Lower lobe of right lung (tissue), 2 donors: ENCODE data around the gene CELF2. TPM values are rescaled to one million over a fixed set of nuclear protein-coding genes. Genes with fewer than 3 reads are reported as not detected.

Experiments used
- ATAC-seq, 2 donors: fragments of 200-7000 bp; cut with Tn5 transposase; one replicate each; pipeline ENCODE4 v1.9.1; 2020 to 2022; ENCODE audit warnings: mild to moderate bottlenecking in 2 of 2, moderate library complexity in 2 of 2
- DNase-seq: peaks from one replicate; pipeline ENCODE4 v3.0.0-alpha.2; 2020
- H3K27ac ChIP-seq: fragments of 200-600 bp; one replicate; pipeline ENCODE4 v1.8.0; 2022
- H3K27me3 ChIP-seq: fragments of 200-600 bp; one replicate; pipeline ENCODE4 v1.8.0; 2022; ENCODE audit warnings: low read depth
- H3K36me3 ChIP-seq: fragments of 200-600 bp; one replicate; pipeline ENCODE4 v1.8.0; 2022; ENCODE audit warnings: mild to moderate bottlenecking
- H3K4me1 ChIP-seq: fragments of 200-600 bp; one replicate; pipeline ENCODE4 v1.8.0; 2022
- H3K4me3 ChIP-seq: fragments of 200-600 bp; one replicate; pipeline ENCODE4 v1.8.0; 2022; ENCODE audit warnings: mild to moderate bottlenecking
- H3K9me3 ChIP-seq: fragments of 200-600 bp; one replicate; pipeline ENCODE4 v1.8.0; 2022
- intact Hi-C: fragments of 100-400 bp; cut with DNase I; formaldehyde crosslinking; loops from one replicate; pipeline ENCODE4 v1.11.0; 2022
- total RNA-seq: library from RNA; stranded (reverse); fragmentation: NEBNext Ultra II Directional; extraction: Animal tissue kit (Norgen Biotek cat#: 25700); gene quantifications from one replicate; pipeline ENCODE4 v1.2.1, GENCODE V29; 2021
- TF ChIP-seq, protein P1 (sequence below): fragments of 200-600 bp; IDR thresholded peaks from one replicate; pipeline ENCODE4 v1.8.0; 2022; ENCODE audit warnings: antibody characterized with exemption, mild to moderate bottlenecking
- donor health status: DM: no; HTN: yes; CAD: no; lungs with severe emphysema.

The CELF2 gene
- total RNA-seq, 1 donor from 2014 or later, result 106 TPM

DNA sequence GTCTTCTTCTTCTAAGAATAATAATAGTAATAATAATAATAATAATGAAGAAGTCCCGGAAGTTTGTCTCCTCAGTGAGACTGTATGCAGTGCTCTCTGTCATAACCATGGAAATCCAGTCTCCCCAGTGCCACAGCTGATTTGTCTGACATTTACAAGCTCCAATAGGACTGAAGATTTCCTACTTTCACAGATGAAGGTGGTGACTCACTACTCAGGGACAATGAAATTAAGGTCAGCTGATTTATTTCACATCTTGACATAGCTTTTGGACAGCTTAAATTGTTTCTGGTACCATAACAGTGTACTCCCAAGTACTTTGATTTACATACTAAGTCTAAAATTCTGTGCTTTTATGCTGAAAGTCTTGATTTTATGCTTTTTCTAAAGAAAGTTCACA, 6.9 kb downstream of the CELF2 start:
- intact Hi-C loops, result no loop called here
- Histone ChIP-seq H3K4me3 (no peak overlapping the region), H3K27ac (no peak overlapping the region), H3K9me3 (no peaks in the 10 kb centered on the region), H3K4me1 (peaks cover 5% of the 10 kb centered on the region), H3K36me3 (no peaks in the 10 kb centered on the region), H3K27me3 (no peaks in the 10 kb centered on the region)
- TF ChIP-seq, protein P1, sequence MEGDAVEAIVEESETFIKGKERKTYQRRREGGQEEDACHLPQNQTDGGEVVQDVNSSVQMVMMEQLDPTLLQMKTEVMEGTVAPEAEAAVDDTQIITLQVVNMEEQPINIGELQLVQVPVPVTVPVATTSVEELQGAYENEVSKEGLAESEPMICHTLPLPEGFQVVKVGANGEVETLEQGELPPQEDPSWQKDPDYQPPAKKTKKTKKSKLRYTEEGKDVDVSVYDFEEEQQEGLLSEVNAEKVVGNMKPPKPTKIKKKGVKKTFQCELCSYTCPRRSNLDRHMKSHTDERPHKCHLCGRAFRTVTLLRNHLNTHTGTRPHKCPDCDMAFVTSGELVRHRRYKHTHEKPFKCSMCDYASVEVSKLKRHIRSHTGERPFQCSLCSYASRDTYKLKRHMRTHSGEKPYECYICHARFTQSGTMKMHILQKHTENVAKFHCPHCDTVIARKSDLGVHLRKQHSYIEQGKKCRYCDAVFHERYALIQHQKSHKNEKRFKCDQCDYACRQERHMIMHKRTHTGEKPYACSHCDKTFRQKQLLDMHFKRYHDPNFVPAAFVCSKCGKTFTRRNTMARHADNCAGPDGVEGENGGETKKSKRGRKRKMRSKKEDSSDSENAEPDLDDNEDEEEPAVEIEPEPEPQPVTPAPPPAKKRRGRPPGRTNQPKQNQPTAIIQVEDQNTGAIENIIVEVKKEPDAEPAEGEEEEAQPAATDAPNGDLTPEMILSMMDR, result no peak
- DNase-seq, result no peak
- peak; percentile 13 to 68 for ATAC-seq

DNA sequence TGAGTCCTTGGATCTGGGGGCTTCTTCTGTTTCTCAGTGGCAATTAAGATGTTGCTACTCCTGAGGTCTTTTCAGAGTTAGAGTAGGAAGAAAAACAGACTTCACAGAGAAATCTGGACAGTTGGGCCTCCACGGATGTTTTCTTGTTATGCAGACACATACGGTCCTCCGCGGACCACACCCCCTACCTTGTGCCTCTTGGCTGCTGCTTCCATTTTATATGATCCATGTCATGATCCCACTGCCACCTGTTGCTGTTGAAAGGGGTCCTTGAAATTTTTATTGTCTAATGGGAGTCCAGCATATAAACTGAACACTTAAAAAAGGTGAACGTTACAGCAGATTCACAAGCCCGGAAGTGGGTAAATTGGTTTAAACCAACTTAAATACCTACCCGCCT, 8.3 kb downstream of the CELF2 start:
- Histone ChIP-seq H3K27ac (no peak overlapping the region), H3K27me3 (no peaks in the 10 kb centered on the region), H3K36me3 (no peaks in the 10 kb centered on the region), H3K9me3 (no peaks in the 10 kb centered on the region), H3K4me1 (peaks cover 5% of the 10 kb centered on the region), H3K4me3 (no peak overlapping the region)
- intact Hi-C loops, result no loop called here
- no peak for ATAC-seq
- TF ChIP-seq, protein P1, result no peak
- DNase-seq, result no peak

- no peak for ATAC-seq
- intact Hi-C loops, result no loop called here
- Histone ChIP-seq H3K36me3 (no peaks in the 10 kb centered on the region), H3K27ac (no peak overlapping the region), H3K27me3 (no peaks in the 10 kb centered on the region), H3K4me3 (no peak overlapping the region), H3K4me1 (no peaks in the 10 kb centered on the region), H3K9me3 (no peaks in the 10 kb centered on the region)
- TF ChIP-seq, protein P1, result no peak
- DNase-seq, result no peak
These were observed 9.1 kb downstream of the CELF2 start for GRCh38 chr10:11026773-11027172.

DNA sequence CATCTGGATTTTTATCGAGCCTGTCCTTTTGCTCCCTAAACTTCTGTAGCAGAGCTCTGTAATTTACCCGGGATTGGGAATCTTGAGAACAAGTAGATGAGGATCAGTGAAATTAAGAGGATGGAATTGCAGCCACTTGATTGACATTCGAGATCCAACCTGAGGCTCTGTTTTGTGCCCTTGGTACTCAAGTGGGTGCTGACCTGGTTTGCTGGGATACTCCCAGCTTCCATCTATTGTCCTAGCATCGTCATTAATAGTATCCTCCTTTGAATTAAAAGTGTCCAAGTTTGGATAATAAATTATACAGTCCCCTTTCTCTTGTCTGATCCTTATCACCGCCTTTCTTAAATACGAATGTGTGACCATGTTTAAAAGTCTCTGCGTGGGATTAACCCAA, 17.1 kb downstream of the CELF2 start:
- ATAC-seq (no peak), DNase-seq (no peak)
- TF ChIP-seq, protein P1, result no peak
- intact Hi-C loops, result no loop called here
- Histone ChIP-seq H3K36me3 (no peaks in the 10 kb centered on the region), H3K4me3 (no peak overlapping the region), H3K4me1 (peaks cover 28% of the 10 kb centered on the region), H3K9me3 (no peaks in the 10 kb centered on the region), H3K27ac (no peak overlapping the region), H3K27me3 (no peaks in the 10 kb centered on the region)

GRCh38 chr10:11035301-11035991, 17.8 kb downstream of the CELF2 start:
- intact Hi-C loops, result no loop called here
- H3K9me3 ChIP-seq, result no peaks in the 10 kb centered on the region
- DNase-seq, result no peak
- peak; percentile 54 to 70 for ATAC-seq
- H3K4me3 ChIP-seq, result no peak overlapping the region
- no peaks in the 10 kb centered on the region for H3K27me3 ChIP-seq
- H3K4me1 ChIP-seq, result peaks cover 28% of the 10 kb centered on the region
- H3K36me3 ChIP-seq, result no peaks in the 10 kb centered on the region
- no peak overlapping the region for H3K27ac ChIP-seq
- TF ChIP-seq, protein P1, result no peak
